Measurements from ENCODE around the gene UBLCP1.

- TF ChIP-seq FOXM1 (IDR thresholded peaks at IDR 0.05; ENCODE audit: borderline replicate concordance) (no peak), ARNT (IDR thresholded peaks at IDR 0.05) (no peak), BHLHE40 (IDR thresholded peaks at IDR 0.05; ENCODE audit: borderline replicate concordance) (no peak), SUZ12 (IDR thresholded peaks at IDR 0.05) (no peak)
Measured at GRCh38 chr5:159218595-159219023, 44.5 kb upstream of the UBLCP1 start.

Data from HEK293T (cell line).